ENCODE measurements around the gene KCNIP4. TPM values are rescaled to one million over a fixed set of nuclear protein-coding genes. Genes with fewer than 3 reads are reported as not detected.

The KCNIP4 gene
- total and polyA plus RNA-seq, 3 donors from 2014 or later, result 0.68 TPM; not detected in 2

GRCh38 chr4:21815651-21816377 is 132.8 kb downstream of the KCNIP4 start:
- H3K27ac ChIP-seq, result no peak overlapping the region
- H3K36me3 ChIP-seq (ENCODE audit: low read depth, missing control alignments), result no peaks in the 10 kb centered on the region
- no peak overlapping the region for H3K4me3 ChIP-seq
- DNase-seq, result no peak
- TF ChIP-seq POLR2A (IDR thresholded peaks at IDR 0.05), result no peak
- TF ChIP-seq, protein P1, sequence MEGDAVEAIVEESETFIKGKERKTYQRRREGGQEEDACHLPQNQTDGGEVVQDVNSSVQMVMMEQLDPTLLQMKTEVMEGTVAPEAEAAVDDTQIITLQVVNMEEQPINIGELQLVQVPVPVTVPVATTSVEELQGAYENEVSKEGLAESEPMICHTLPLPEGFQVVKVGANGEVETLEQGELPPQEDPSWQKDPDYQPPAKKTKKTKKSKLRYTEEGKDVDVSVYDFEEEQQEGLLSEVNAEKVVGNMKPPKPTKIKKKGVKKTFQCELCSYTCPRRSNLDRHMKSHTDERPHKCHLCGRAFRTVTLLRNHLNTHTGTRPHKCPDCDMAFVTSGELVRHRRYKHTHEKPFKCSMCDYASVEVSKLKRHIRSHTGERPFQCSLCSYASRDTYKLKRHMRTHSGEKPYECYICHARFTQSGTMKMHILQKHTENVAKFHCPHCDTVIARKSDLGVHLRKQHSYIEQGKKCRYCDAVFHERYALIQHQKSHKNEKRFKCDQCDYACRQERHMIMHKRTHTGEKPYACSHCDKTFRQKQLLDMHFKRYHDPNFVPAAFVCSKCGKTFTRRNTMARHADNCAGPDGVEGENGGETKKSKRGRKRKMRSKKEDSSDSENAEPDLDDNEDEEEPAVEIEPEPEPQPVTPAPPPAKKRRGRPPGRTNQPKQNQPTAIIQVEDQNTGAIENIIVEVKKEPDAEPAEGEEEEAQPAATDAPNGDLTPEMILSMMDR (IDR thresholded peaks at IDR 0.05), result no peak
- no peaks in the 10 kb centered on the region for H3K9me3 ChIP-seq
- H3K27me3 ChIP-seq, result no peaks in the 10 kb centered on the region
- intact Hi-C loops (cut with DNase I; ENCODE audit: low total_unique reads), result no loop called here
- H3K4me1 ChIP-seq, result no peaks in the 10 kb centered on the region

DNA sequence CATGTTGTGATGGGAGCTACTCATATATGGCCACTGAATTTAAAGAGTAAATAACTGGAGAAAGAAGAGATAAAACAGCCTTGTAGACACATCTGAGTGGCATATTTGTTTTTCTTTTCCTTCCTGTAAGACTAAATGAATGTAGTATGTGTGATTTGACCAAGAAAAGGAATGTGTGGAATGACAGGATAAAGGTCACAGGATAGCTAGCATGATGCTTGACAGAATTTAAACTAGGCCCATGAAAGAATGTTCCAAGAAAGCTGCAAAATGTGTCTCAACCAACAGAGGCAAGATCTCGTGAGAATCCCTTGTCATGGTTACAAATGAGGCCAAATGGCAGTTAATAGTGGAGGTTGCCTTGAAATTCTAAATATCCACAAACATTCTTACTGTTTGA is 137.0 kb downstream of the KCNIP4 start:
- no peak for DNase-seq
- Histone ChIP-seq H3K4me3 (no peak overlapping the region), H3K36me3 (ENCODE audit: low read depth, missing control alignments) (no peaks in the 10 kb centered on the region), H3K4me1 (no peaks in the 10 kb centered on the region), H3K27ac (no peak overlapping the region), H3K9me3 (no peaks in the 10 kb centered on the region), H3K27me3 (no peaks in the 10 kb centered on the region)
- TF ChIP-seq POLR2A (IDR thresholded peaks at IDR 0.05), result no peak
- TF ChIP-seq, protein P1 (IDR thresholded peaks at IDR 0.05), result no peak
- WGBS, 2 donors, result 32 to 54% methylated on average over 1 of the region's 1 CpG
- intact Hi-C loops (cut with DNase I; ENCODE audit: low total_unique reads), result no loop called here

- intact Hi-C loops (cut with DNase I; ENCODE audit: low total_unique reads), result no loop called here
Measured at GRCh38 chr4:21806991-21807390, 141.6 kb downstream of the KCNIP4 start.

DNA sequence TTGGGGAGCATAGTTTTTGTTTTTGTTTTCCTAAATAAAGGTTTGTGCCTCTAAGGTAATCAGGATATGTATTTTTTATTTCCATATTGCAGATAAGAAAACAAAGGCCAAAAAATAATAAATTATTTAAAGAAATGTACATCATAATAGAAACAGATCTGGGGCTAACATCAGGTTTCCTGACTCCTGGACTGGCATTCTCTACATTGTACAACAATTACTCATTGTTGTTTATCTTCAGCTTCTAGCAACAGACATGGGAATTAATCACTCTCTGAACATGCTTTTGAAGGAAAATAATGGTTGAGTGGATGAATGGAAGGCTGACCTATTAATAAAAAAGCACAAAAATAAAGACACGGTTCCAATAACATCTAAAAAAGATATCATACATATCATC is 146.2 kb downstream of the KCNIP4 start:
- Histone ChIP-seq H3K4me3 (no peak overlapping the region), H3K36me3 (ENCODE audit: low read depth, missing control alignments) (no peaks in the 10 kb centered on the region), H3K27ac (no peak overlapping the region), H3K9me3 (no peaks in the 10 kb centered on the region), H3K27me3 (no peaks in the 10 kb centered on the region), H3K4me1 (no peaks in the 10 kb centered on the region)
- WGBS, 2 donors, result 50 to 74% methylated on average over 1 of the region's 1 CpG
- no peak for DNase-seq
- intact Hi-C loops (cut with DNase I; ENCODE audit: low total_unique reads), result no loop called here
- TF ChIP-seq, protein P1 (IDR thresholded peaks at IDR 0.05), result no peak
- TF ChIP-seq POLR2A (IDR thresholded peaks at IDR 0.05), result no peak

More at GRCh38 chr4:21806991-21807390, 141.6 kb downstream of the KCNIP4 start:
- H3K4me1 ChIP-seq, result no peaks in the 10 kb centered on the region
- H3K36me3 ChIP-seq (ENCODE audit: low read depth, missing control alignments), result no peaks in the 10 kb centered on the region
- no peak for DNase-seq
- 84 to 100% methylated on average over 3 of the region's 3 CpGs for WGBS, 2 donors
- TF ChIP-seq, protein P1 (IDR thresholded peaks at IDR 0.05), result no peak
- no peak for TF ChIP-seq POLR2A (IDR thresholded peaks at IDR 0.05)
- no peaks in the 10 kb centered on the region for H3K27me3 ChIP-seq
- H3K9me3 ChIP-seq, result no peaks in the 10 kb centered on the region
- H3K27ac ChIP-seq, result no peak overlapping the region
- H3K4me3 ChIP-seq, result no peak overlapping the region
